Progenitor cell of endocrine pancreas (in vitro differentiated cells): ENCODE results near the gene YARS2. TPM values are rescaled to one million over a fixed set of nuclear protein-coding genes. Genes with fewer than 3 reads are reported as not detected.
A peak's percentile ranks its signal among the peaks of the same experiment; 100 is the strongest.
"Not testable (repeated sequence)": the region's sequence is repeated elsewhere in the genome, so short reads cannot be mapped to it uniquely, and the experiment has no call there.

Experiments used
- DNase-seq: peaks from one replicate; pipeline ENCODE4 v3.0.0; 2021; ENCODE audit warnings: low spot score; ENCODE audit not compliant: unreplicated experiment
- H3K27ac Mint-ChIP-seq: 2 replicates; pipeline ENCODE4 v1.8.0; 2021; ENCODE audit warnings: mild to moderate bottlenecking, moderate library complexity, mixed read lengths
- H3K27me3 Mint-ChIP-seq: 2 replicates; pipeline ENCODE4 v1.8.0; 2021; ENCODE audit warnings: mixed read lengths
- H3K36me3 Mint-ChIP-seq: 2 replicates; pipeline ENCODE4 v1.8.0; 2022; ENCODE audit warnings: mixed read lengths; ENCODE audit not compliant: insufficient read depth
- H3K4me1 Mint-ChIP-seq: 2 replicates; pipeline ENCODE4 v1.8.0; 2021; ENCODE audit warnings: low read depth, mixed read lengths
- H3K4me3 Mint-ChIP-seq: 2 replicates; pipeline ENCODE4 v1.8.0; 2021; ENCODE audit warnings: low read depth, mild to moderate bottlenecking, moderate library complexity, mixed read lengths
- H3K9me3 Mint-ChIP-seq: 2 replicates; pipeline ENCODE4 v1.8.0; 2021; ENCODE audit warnings: low read depth, mixed read lengths
- total RNA-seq: library from RNA; stranded (reverse); gene quantifications from 2 replicates; pipeline ENCODE4 v1.2.1, GENCODE V29; 2021
- TF ChIP-seq, protein P1 (sequence below): fragments of 200-600 bp; sonication (generic); IDR thresholded peaks from one replicate; pipeline ENCODE4 v1.5.0; 2021; ENCODE audit warnings: antibody characterized with exemption, mild to moderate bottlenecking; ENCODE audit not compliant: unreplicated experiment

The YARS2 gene
- total RNA-seq, 1 donor from 2014 or later, result 40.5 TPM

DNA sequence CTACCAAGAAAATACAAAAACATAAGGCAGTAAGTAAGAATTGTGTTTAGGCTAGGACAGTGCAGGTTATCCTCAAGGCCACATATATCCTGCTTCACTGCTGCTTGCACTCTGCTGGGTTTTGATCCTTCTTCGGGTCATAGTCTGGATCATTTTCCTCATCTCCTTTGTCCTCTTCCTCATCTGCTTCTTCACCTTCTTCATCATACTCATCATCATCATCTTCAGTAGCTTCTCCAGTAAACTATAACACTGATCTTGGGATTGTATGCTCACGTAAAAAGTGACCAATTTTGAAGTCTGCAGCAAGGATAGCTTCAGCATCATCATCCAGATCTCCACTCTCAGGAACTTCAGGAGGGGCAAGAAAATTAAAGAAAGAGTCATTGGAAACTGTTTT is 29.4 kb downstream of the YARS2 start:
- DNase-seq, result no peak
- no peak overlapping the region for H3K27ac Mint-ChIP-seq
- TF ChIP-seq, protein P1, sequence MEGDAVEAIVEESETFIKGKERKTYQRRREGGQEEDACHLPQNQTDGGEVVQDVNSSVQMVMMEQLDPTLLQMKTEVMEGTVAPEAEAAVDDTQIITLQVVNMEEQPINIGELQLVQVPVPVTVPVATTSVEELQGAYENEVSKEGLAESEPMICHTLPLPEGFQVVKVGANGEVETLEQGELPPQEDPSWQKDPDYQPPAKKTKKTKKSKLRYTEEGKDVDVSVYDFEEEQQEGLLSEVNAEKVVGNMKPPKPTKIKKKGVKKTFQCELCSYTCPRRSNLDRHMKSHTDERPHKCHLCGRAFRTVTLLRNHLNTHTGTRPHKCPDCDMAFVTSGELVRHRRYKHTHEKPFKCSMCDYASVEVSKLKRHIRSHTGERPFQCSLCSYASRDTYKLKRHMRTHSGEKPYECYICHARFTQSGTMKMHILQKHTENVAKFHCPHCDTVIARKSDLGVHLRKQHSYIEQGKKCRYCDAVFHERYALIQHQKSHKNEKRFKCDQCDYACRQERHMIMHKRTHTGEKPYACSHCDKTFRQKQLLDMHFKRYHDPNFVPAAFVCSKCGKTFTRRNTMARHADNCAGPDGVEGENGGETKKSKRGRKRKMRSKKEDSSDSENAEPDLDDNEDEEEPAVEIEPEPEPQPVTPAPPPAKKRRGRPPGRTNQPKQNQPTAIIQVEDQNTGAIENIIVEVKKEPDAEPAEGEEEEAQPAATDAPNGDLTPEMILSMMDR, result no peak
- H3K4me1 Mint-ChIP-seq, result no peaks in the 10 kb centered on the region
- no peak overlapping the region for H3K4me3 Mint-ChIP-seq
- no peaks in the 10 kb centered on the region for H3K9me3 Mint-ChIP-seq
- peaks cover 33% of the 10 kb centered on the region for H3K36me3 Mint-ChIP-seq
- H3K27me3 Mint-ChIP-seq, result no peaks in the 10 kb centered on the region

DNA sequence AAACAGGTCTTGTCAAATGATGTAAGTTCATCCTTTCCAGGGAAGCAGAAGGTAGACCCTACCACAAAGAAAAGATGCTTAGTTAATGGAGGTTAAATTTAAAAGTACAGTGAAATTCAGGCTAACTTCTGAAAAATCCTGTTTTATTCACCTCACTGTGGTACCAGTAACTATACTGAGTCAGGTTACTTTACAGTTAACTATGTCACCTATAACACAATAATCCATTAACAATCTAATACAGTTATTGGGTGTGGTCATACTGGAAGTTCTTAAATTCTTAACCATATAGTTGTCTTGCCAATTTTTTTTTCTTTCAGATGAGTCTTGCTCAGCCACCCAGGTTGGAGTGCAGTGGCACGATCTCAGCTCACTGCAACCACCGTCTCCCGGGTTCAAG is 30.4 kb downstream of the YARS2 start:
- H3K9me3 Mint-ChIP-seq, DNase-seq, H3K4me1 Mint-ChIP-seq, H3K27me3 Mint-ChIP-seq, H3K27ac Mint-ChIP-seq, H3K4me3 Mint-ChIP-seq: not testable (repeated sequence)
- peaks cover 33% of the 10 kb centered on the region for H3K36me3 Mint-ChIP-seq

DNA sequence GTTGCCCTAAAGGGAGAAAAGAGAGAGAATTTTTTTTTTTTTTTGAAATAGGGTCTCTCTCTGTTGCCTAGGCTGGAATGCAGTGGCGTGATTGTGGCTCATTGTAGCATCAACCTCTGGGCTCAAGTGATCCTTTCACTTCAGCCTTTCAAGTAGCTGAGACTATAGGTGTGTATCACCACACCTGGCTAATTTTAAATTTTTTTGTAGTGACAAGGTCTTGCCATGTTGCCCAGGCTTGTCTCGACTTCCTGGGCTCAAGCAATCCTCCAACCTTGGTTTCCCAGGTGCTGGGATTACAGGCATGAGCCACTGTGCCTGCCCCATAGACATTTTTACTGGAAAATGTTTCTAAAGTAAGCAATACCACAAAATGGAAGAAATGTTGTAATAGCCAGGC is 36.8 kb downstream of the YARS2 start:
- H3K36me3 Mint-ChIP-seq, result peaks cover 23% of the 10 kb centered on the region
- H3K27ac Mint-ChIP-seq, result no peak overlapping the region
- no peak overlapping the region for H3K4me3 Mint-ChIP-seq
- DNase-seq, result no peak
- TF ChIP-seq, protein P1, result no peak
- H3K4me1 Mint-ChIP-seq, result no peaks in the 10 kb centered on the region
- no peaks in the 10 kb centered on the region for H3K27me3 Mint-ChIP-seq
- H3K9me3 Mint-ChIP-seq, result no peaks in the 10 kb centered on the region

DNA sequence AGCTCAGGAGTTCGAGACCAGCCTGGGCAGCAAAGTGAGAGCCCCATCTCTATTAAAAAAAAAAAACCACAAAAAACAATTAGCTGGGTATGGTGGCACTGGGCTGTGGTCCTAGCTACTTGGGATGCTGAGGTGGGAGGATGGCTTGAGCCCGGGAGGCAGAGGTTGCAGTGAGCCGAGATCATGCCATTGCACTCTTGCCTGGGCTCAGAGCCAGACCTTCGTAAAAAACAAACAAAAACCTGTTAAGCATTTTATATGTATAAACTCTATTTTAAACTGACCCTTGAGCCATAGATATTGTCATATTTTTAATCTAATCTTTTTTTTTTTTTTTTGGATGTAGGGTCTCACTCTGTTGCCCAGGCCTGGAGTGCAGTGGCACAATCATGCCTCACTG is 40.9 kb downstream of the YARS2 start:
- Mint-ChIP-seq H3K9me3 (no peaks in the 10 kb centered on the region), H3K4me1 (no peaks in the 10 kb centered on the region), H3K4me3 (no peak overlapping the region), H3K27ac (no peak overlapping the region), H3K27me3 (no peaks in the 10 kb centered on the region), H3K36me3 (peaks cover 27% of the 10 kb centered on the region)
- DNase-seq, result no peak
- TF ChIP-seq, protein P1, result no peak

DNA sequence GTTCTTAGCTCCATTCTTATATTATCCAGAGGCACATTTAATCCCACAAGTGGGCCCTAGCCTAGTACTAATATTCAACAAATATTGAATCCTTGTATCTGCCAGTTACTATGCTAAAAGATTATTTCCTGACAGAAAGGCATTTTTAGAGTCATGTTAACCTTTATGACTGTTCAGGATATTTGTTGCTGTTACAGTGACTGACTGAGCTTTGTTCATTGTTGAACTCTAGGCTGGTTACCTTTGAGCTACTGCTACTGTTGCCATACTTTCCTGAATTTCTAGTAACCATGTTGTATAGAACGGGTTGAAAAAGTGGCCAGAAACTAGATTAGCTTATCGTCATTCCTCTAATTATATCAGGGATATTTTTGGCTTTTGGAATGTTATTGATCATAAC is 46.8 kb downstream of the YARS2 start:
- Mint-ChIP-seq H3K27me3 (no peaks in the 10 kb centered on the region), H3K36me3 (peaks cover 23% of the 10 kb centered on the region), H3K4me1 (peaks cover 2% of the 10 kb centered on the region), H3K9me3 (no peaks in the 10 kb centered on the region), H3K27ac (no peak overlapping the region), H3K4me3 (no peak overlapping the region)
- TF ChIP-seq, protein P1, result no peak
- no peak for DNase-seq

DNA sequence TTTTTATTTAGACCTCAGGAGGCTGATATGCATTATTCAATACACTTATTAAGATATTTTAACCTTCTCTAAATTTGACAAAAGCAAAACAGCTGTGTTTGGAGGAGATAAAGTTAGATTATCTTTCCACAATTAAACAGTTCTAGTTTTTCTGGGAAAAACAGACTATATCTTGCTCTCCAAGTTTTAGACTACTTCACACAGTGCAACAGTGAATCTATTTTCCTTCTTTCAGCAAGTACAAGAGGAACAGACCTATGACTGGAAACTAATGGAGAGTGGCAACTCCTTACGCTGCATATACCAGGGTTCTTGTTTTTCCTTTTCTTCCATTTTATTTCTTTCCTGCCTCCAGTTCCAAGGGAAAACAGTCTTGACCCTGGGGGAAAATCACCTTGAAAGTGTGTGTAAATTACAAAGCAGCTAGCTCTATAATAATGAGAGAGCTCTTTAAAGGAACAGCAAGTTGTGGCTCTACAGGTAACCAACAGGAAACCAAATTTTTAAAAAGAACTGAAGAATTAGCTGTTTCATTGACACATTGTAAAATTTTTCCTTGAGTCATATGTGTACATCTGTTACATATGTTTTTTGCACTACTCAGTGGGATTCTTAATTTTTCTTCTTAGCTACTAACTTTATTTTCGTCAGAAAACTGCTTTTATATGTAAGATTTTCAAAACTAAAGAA is 49.2 kb downstream of the YARS2 start:
- no peaks in the 10 kb centered on the region for H3K9me3 Mint-ChIP-seq
- no peak overlapping the region for H3K4me3 Mint-ChIP-seq

More for the DNA sequence above, 49.2 kb downstream of the YARS2 start:
- H3K4me1 Mint-ChIP-seq, result peaks cover 2% of the 10 kb centered on the region
- peak overlapping the region; percentile 36 for H3K27ac Mint-ChIP-seq
- no peak for DNase-seq
- peaks cover 19% of the 10 kb centered on the region for H3K36me3 Mint-ChIP-seq
- H3K27me3 Mint-ChIP-seq, result no peaks in the 10 kb centered on the region
- TF ChIP-seq, protein P1, result no peak
